IMR-90 (cell line): Measurements from ENCODE around the gene PRKAR2A.

Experiments used
- BHLHE40 ChIP-seq: fragments of 150-350 bp; IDR thresholded peaks from 2 replicates; pipeline ENCODE4 v1.6.1; 2016; ENCODE audit warnings: mild to moderate bottlenecking, low read depth, low read length
- CEBPB ChIP-seq: IDR thresholded peaks from 2 replicates; pipeline ENCODE4 v1.6.1; 2012; ENCODE audit warnings: low read depth, low read length, improper control_type of control experiment
- CHD1 ChIP-seq: IDR thresholded peaks from 2 replicates; pipeline ENCODE4 v1.6.1; 2012; ENCODE audit warnings: low read depth, low read length, improper control_type of control experiment
- CTCF ChIP-seq: conservative IDR thresholded peaks from 2 replicates; pipeline ENCODE4 v1.5.1; 2012; ENCODE audit warnings: mild to moderate bottlenecking, low read depth, low read length, improper control_type of control experiment
- ELK1 ChIP-seq: fragments of 150-350 bp; IDR thresholded peaks from 2 replicates; pipeline ENCODE4 v1.6.1; 2016; ENCODE audit warnings: low read depth, mild to moderate bottlenecking, low read length, moderate library complexity, borderline replicate concordance
- FOS ChIP-seq: fragments of 150-350 bp; IDR thresholded peaks from 2 replicates; pipeline ENCODE4 v1.6.1; 2016; ENCODE audit warnings: low read depth, low read length
- MXI1 ChIP-seq: IDR thresholded peaks from 2 replicates; pipeline ENCODE4 v1.6.1; 2012; ENCODE audit warnings: low read depth, mild to moderate bottlenecking, low read length, moderate library complexity, borderline replicate concordance
- NFE2L2 ChIP-seq: fragments of 150-350 bp; IDR thresholded peaks from 2 replicates; pipeline ENCODE4 v1.6.1; 2016; ENCODE audit warnings: low read depth, mild to moderate bottlenecking, low read length
- POLR2A ChIP-seq: IDR thresholded peaks from 2 replicates; pipeline ENCODE4 v1.6.1; 2012; ENCODE audit warnings: mild to moderate bottlenecking, low read depth, low read length
- RAD21 ChIP-seq: IDR thresholded peaks from 2 replicates; pipeline ENCODE4 v1.6.1; 2012; ENCODE audit warnings: low read length, improper control_type of control experiment
- RCOR1 ChIP-seq: IDR thresholded peaks from 2 replicates; pipeline ENCODE4 v1.6.1; 2012; ENCODE audit warnings: mild to moderate bottlenecking, low read length, improper control_type of control experiment; ENCODE audit not compliant: insufficient replicate concordance
- USF2 ChIP-seq: fragments of 150-350 bp; IDR thresholded peaks from 2 replicates; pipeline ENCODE4 v1.6.1; 2017; ENCODE audit warnings: mild to moderate bottlenecking, antibody characterized with exemption, low read length, low read depth

- TF ChIP-seq CTCF = no peak
- no peak for TF ChIP-seq CEBPB
- no peak for TF ChIP-seq POLR2A
- TF ChIP-seq MXI1 = no peak
- no peak for TF ChIP-seq USF2
- no peak for TF ChIP-seq FOS
- no peak for TF ChIP-seq RAD21
- no peak for TF ChIP-seq CHD1
- TF ChIP-seq BHLHE40 = no peak
- no peak for TF ChIP-seq NFE2L2
- TF ChIP-seq RCOR1 = no peak
- TF ChIP-seq ELK1 = no peak
Observed at GRCh38 chr3:48877671-48878070, 30.0 kb upstream of the PRKAR2A start.
